HEK293 (cell line): ENCODE measurements around the gene KLHL36.

Source experiments
- CTCF ChIA-PET: fragments of 350-600 bp; formaldehyde crosslinking; extraction: SDS; loops from one replicate; lab custom pipeline; 2021; ENCODE audit warnings: antibody characterized with exemption; lab: Yijun Ruan, JAX
- POLR2A ChIA-PET: fragments of 300-600 bp; formaldehyde crosslinking; extraction: SDS; loops from one replicate; lab custom pipeline; 2020; ENCODE audit warnings: antibody characterized with exemption, inconsistent platforms; lab: Yijun Ruan, JAX
- H3K27ac ChIP-seq: fragments of 200-500 bp; sonication (Bioruptor generic); 2 replicates; pipeline ENCODE4 v1.5.1; 2014; ENCODE audit warnings: low read depth, low read length, control low read depth, inconsistent platforms; ENCODE audit errors: extremely low read depth
- H3K36me3 ChIP-seq, 2 experiments: fragments of 200-500 bp in 1 of 2; sonication (Bioruptor generic) in 1 of 2; 1 replicate in 1 of 2; 2 replicates in 1 of 2; pipeline ENCODE4 v1.5.1; 2014 to 2017; ENCODE audit warnings: inconsistent platforms in 2 of 2, low read length in 2 of 2; ENCODE audit not compliant: control insufficient read depth in 2 of 2, insufficient read depth in 1 of 2
- H3K4me1 ChIP-seq: fragments of 200-500 bp; sonication (Bioruptor generic); 2 replicates; pipeline ENCODE4 v1.5.1; 2014; ENCODE audit warnings: mild to moderate bottlenecking, low read length, inconsistent platforms; ENCODE audit not compliant: control insufficient read depth, insufficient read depth
- H3K4me3 ChIP-seq: 2 replicates; pipeline ENCODE4 v1.5.1; 2011; ENCODE audit warnings: low read depth, mild to moderate bottlenecking, control low read depth, low read length, moderate library complexity
- H3K9me3 ChIP-seq: fragments of 200-500 bp; sonication (Bioruptor generic); 2 replicates; pipeline ENCODE4 v1.5.1; 2014; ENCODE audit warnings: low read depth, low read length, inconsistent platforms; ENCODE audit not compliant: control insufficient read depth, insufficient read depth
- EGR2 ChIP-seq: fragments of 450-650 bp; formaldehyde crosslinking; IDR thresholded peaks from 2 replicates; pipeline ENCODE4 v1.5.1; 2016; ENCODE audit warnings: low read depth, missing biosample characterization, missing genetic modification characterization
- HIC1 ChIP-seq: fragments of 450-650 bp; formaldehyde crosslinking; IDR thresholded peaks from 2 replicates; pipeline ENCODE4 v1.5.1; 2016; ENCODE audit warnings: missing biosample characterization, missing genetic modification characterization
- KLF7 ChIP-seq: fragments of 450-650 bp; formaldehyde crosslinking; IDR thresholded peaks from 2 replicates; pipeline ENCODE4 v1.5.1; 2016; ENCODE audit warnings: missing biosample characterization, missing genetic modification characterization, borderline replicate concordance
- PRDM4 ChIP-seq: fragments of 450-650 bp; formaldehyde crosslinking; IDR thresholded peaks from 2 replicates; pipeline ENCODE4 v1.5.1; 2017; ENCODE audit warnings: missing biosample characterization, missing genetic modification characterization
- REST ChIP-seq: fragments of 450-650 bp; formaldehyde crosslinking; IDR thresholded peaks from 2 replicates; pipeline ENCODE4 v1.5.1; 2016; ENCODE audit warnings: missing biosample characterization, missing genetic modification characterization
- ZBTB10 ChIP-seq: fragments of 450-650 bp; formaldehyde crosslinking; IDR thresholded peaks from 2 replicates; pipeline ENCODE4 v1.5.1; 2016; ENCODE audit warnings: missing biosample characterization, missing genetic modification characterization
- ZNF112 ChIP-seq: fragments of 450-650 bp; formaldehyde crosslinking; IDR thresholded peaks from 2 replicates; pipeline ENCODE4 v1.5.0; 2017; ENCODE audit warnings: missing biosample characterization, missing genetic modification characterization
- ZNF175 ChIP-seq: fragments of 450-650 bp; formaldehyde crosslinking; IDR thresholded peaks from 2 replicates; pipeline ENCODE4 v1.5.1; 2016; ENCODE audit warnings: missing biosample characterization, missing genetic modification characterization
- ZNF223 ChIP-seq: fragments of 450-650 bp; formaldehyde crosslinking; IDR thresholded peaks from 2 replicates; pipeline ENCODE4 v1.5.1; 2016; ENCODE audit warnings: missing biosample characterization, missing genetic modification characterization
- ZNF302 ChIP-seq: fragments of 450-650 bp; formaldehyde crosslinking; IDR thresholded peaks from 2 replicates; pipeline ENCODE4 v1.5.1; 2016; ENCODE audit warnings: missing biosample characterization, missing genetic modification characterization, low read depth
- ZNF335 ChIP-seq: fragments of 450-650 bp; formaldehyde crosslinking; conservative IDR thresholded peaks from 2 replicates; pipeline ENCODE4 v1.5.1; 2016; ENCODE audit warnings: missing biosample characterization, missing genetic modification characterization
- ZNF391 ChIP-seq: fragments of 450-650 bp; formaldehyde crosslinking; IDR thresholded peaks from 2 replicates; pipeline ENCODE4 v1.5.1; 2016; ENCODE audit warnings: low read depth, missing biosample characterization, missing genetic modification characterization, borderline replicate concordance
- ZNF394 ChIP-seq: fragments of 450-650 bp; formaldehyde crosslinking; IDR thresholded peaks from 2 replicates; pipeline ENCODE4 v1.5.1; 2016; ENCODE audit warnings: missing biosample characterization, missing genetic modification characterization, mild to moderate bottlenecking, moderate library complexity, borderline replicate concordance
- ZNF501 ChIP-seq: fragments of 450-650 bp; formaldehyde crosslinking; IDR thresholded peaks from 2 replicates; pipeline ENCODE4 v1.5.1; 2016; ENCODE audit warnings: missing biosample characterization, missing genetic modification characterization
- ZSCAN30 ChIP-seq: fragments of 450-650 bp; IDR thresholded peaks from 2 replicates; pipeline ENCODE4 v1.5.1; 2018; ENCODE audit warnings: missing biosample characterization, mild to moderate bottlenecking, missing genetic modification characterization, moderate library complexity

The KLHL36 gene

GRCh38 chr16:84665359-84665758, 17.0 kb downstream of the KLHL36 start (continued):
- TF ChIP-seq ZBTB10 (no peak), ZSCAN30 (tag by site-specific recombination) (no peak), ZNF175 (no peak), EGR2 (tag by site-specific recombination) (no peak), HIC1 (tag by site-specific recombination) (no peak)

GRCh38 chr16:84665843-84666242, 17.5 kb downstream of the KLHL36 start:
- peaks cover 3% of the 10 kb centered on the region; the same call in 1 of the 2 replicates for H3K4me1 ChIP-seq
- no peak for TF ChIP-seq REST (tag by site-specific recombination)
- TF ChIP-seq KLF7 (tag by site-specific recombination), result no peak
- TF ChIP-seq ZNF394, result no peak
- no peak for TF ChIP-seq ZNF112
- TF ChIP-seq ZNF223 (tag by site-specific recombination), result no peak
- TF ChIP-seq ZNF391, result no peak
- TF ChIP-seq ZNF335 (tag by site-specific recombination), result no peak
- TF ChIP-seq ZNF302 (tag by site-specific recombination), result no peak
- TF ChIP-seq PRDM4 (tag by site-specific recombination), result no peak
- no peak for TF ChIP-seq ZNF501 (tag by site-specific recombination)
- TF ChIP-seq, all 188 proteins: peak for 0
- ChIA-PET POLR2A (interaction anchor here (1.5 kb wide), 1 partner anchor 18 kb away, joined by 3 read pairs; the partner anchor contains the start of gene KLHL36), CTCF (interaction anchor here (0.6 to 2.1 kb wide), 7 partner anchors 39 to 305 kb away, joined by 3 to 9 read pairs (median 3); no protein-coding TSS in a partner anchor)
- no peak overlapping the region for H3K27ac ChIP-seq
- peaks cover 0 to 45% of the 10 kb centered on the region in 2 experiments; a peak in 2 of 3 replicates for H3K36me3 ChIP-seq
- H3K9me3 ChIP-seq, result no peaks in the 10 kb centered on the region
- no peak overlapping the region for H3K4me3 ChIP-seq
